HCT116 (cell line): ENCODE data around the gene RHBDD1. TPM values are rescaled to one million over a fixed set of nuclear protein-coding genes. Genes with fewer than 3 reads are reported as not detected.

ENCODE experiments used
- ATAC-seq: fragments of 200-7000 bp; cut with Tn5 transposase; 2 replicates; pipeline ENCODE4 v1.9.1; 2020; ENCODE audit warnings: mild to moderate bottlenecking, moderate library complexity
- BruUV-seq: library from RNA; stranded (reverse); fragments of 400-500 nt; replicated peaks from 2 replicates; lab custom pipeline; 2021; lab: Mats Ljungman, UMichigan
- CTCF ChIA-PET: fragments of 300-600 bp; sonication (Branson Sonifier 250); formaldehyde crosslinking; loops from one replicate; lab custom pipeline; 2021; ENCODE audit warnings: antibody characterized with exemption; lab: Charles Lee
- POLR2A ChIA-PET: fragments of 300-600, 350-600 bp; sonication (Branson Sonifier 250); formaldehyde crosslinking; loops from one replicate; lab custom pipeline; 2021; ENCODE audit warnings: antibody characterized with exemption; lab: Charles Lee
- RAD21 ChIA-PET, 2 experiments: fragments of 300-600 bp; sonication (Branson Sonifier 250); formaldehyde crosslinking; loops; one replicate each; lab custom pipeline; 2023; ENCODE audit warnings: low total read pairs in 2 of 2; ENCODE audit not compliant: uncharacterized antibody in 2 of 2, unreplicated experiment in 2 of 2, low non-redundant PET in 1 of 2; lab: Charles Lee
- DNase-seq: peaks from one replicate; pipeline ENCODE4 v3.0.0-alpha.2; 2010; ENCODE audit warnings: low read depth, low spot score
- H2AFZ ChIP-seq: fragments of 200-600 bp; shearing (Covaris generic), sonication (generic); 2 replicates; pipeline ENCODE4 v1.6.1; 2017; ENCODE audit warnings: low read depth, mixed run types, mixed read lengths, antibody characterized with exemption, low read length; ENCODE audit not compliant: poor library complexity, severe bottlenecking
- H3K27ac ChIP-seq: 2 replicates; pipeline ENCODE4 v1.5.1; 2012; ENCODE audit warnings: low read depth, low read length
- H3K27me3 ChIP-seq: fragments of 200-600 bp; sonication (generic); 2 replicates; pipeline ENCODE4 v1.6.1; 2016; ENCODE audit warnings: mixed run types, low read length, mixed read lengths; ENCODE audit not compliant: insufficient read depth
- H3K36me3 ChIP-seq, 2 experiments: fragments of 200-500 bp in 1 of 2; fragments of 200-600 bp in 1 of 2; sonication (Bioruptor generic) in 1 of 2; sonication (generic) in 1 of 2; 2 replicates each; pipeline versions ENCODE4 v1.5.1 to v1.6.1; 2014 to 2016; ENCODE audit warnings: low read length in 2 of 2, inconsistent platforms in 1 of 2, mixed read lengths in 1 of 2, mixed run types in 1 of 2; ENCODE audit not compliant: insufficient read depth in 2 of 2, control insufficient read depth in 1 of 2
- H3K4me1 ChIP-seq, 2 experiments: fragments of 200-600 bp in 1 of 2; sonication (generic) in 1 of 2; 2 replicates each; pipeline versions ENCODE4 v1.5.1 to v1.6.1; 2012 to 2017; ENCODE audit warnings: low read length in 2 of 2, inconsistent platforms in 1 of 2, mild to moderate bottlenecking in 1 of 2, mixed read lengths in 1 of 2, mixed run types in 1 of 2, moderate library complexity in 1 of 2; ENCODE audit not compliant: insufficient read depth in 2 of 2, control insufficient read depth in 1 of 2
- H3K4me2 ChIP-seq: fragments of 200-600 bp; sonication (generic); 2 replicates; pipeline ENCODE4 v1.6.1; 2017; ENCODE audit warnings: mixed run types, low read length, mixed read lengths
- H3K4me3 ChIP-seq, 2 experiments: fragments of 200-600 bp in 1 of 2; sonication (generic) in 1 of 2; replicated peaks in 1 of 2; 2 replicates each; pipeline ENCODE4 v1.5.1; 2011 to 2016; ENCODE audit warnings: low read length in 2 of 2, control low read depth in 1 of 2, low read depth in 1 of 2, mild to moderate bottlenecking in 1 of 2, mixed read lengths in 1 of 2, mixed run types in 1 of 2
- H3K79me2 ChIP-seq: fragments of 200-600 bp; sonication (generic); 2 replicates; pipeline ENCODE4 v1.6.1; 2017; ENCODE audit warnings: mild to moderate bottlenecking, mixed run types, low read length, moderate library complexity, mixed read lengths; ENCODE audit not compliant: insufficient read depth
- H3K9ac ChIP-seq: fragments of 200-600 bp; sonication (generic); 2 replicates; pipeline ENCODE4 v1.6.1; 2016; ENCODE audit warnings: low read length, mixed read lengths
- H3K9me2 ChIP-seq: fragments of 200-600 bp; sonication (generic), shearing (Covaris generic); 2 replicates; pipeline ENCODE4 v1.6.1; 2017; ENCODE audit warnings: mixed run types, mild to moderate bottlenecking, moderate library complexity; ENCODE audit not compliant: insufficient read depth
- H3K9me3 ChIP-seq, 2 experiments: fragments of 200-500 bp in 1 of 2; fragments of 200-600 bp in 1 of 2; sonication (Bioruptor generic) in 1 of 2; sonication (generic) in 1 of 2; 2 replicates each; pipeline ENCODE4 v1.6.1; 2014 to 2017; ENCODE audit warnings: low read length in 2 of 2, mixed read lengths in 2 of 2, inconsistent platforms in 1 of 2, low read depth in 1 of 2, mild to moderate bottlenecking in 1 of 2, mixed run types in 1 of 2, moderate library complexity in 1 of 2; ENCODE audit not compliant: control insufficient read depth in 1 of 2, insufficient read depth in 1 of 2
- H4K20me1 ChIP-seq: fragments of 200-600 bp; sonication (generic), shearing (Covaris generic); 2 replicates; pipeline ENCODE4 v1.6.1; 2017; ENCODE audit warnings: mixed run types, mild to moderate bottlenecking, moderate library complexity; ENCODE audit not compliant: insufficient read depth
- CBX3 ChIP-seq: IDR thresholded peaks from 2 replicates; pipeline ENCODE4 v1.6.1; 2012; ENCODE audit warnings: low read depth
- CEBPB ChIP-seq: IDR thresholded peaks from 2 replicates; pipeline ENCODE4 v1.6.1; 2012; ENCODE audit warnings: low read depth
- EGR1 ChIP-seq: IDR thresholded peaks from 2 replicates; pipeline ENCODE4 v1.6.1; 2012; ENCODE audit warnings: low read depth
- ELF1 ChIP-seq: IDR thresholded peaks from 2 replicates; pipeline ENCODE4 v1.6.1; 2012; ENCODE audit warnings: low read depth, borderline replicate concordance
- EZH2phosphoT487 ChIP-seq: fragments of 200-600 bp; IDR thresholded peaks from 2 replicates; pipeline ENCODE4 v1.6.1; 2018; ENCODE audit warnings: antibody characterized with exemption, borderline replicate concordance
- JUND ChIP-seq: IDR thresholded peaks from 2 replicates; pipeline ENCODE4 v1.6.1; 2012
- POLR2A ChIP-seq: IDR thresholded peaks from 2 replicates; pipeline ENCODE4 v1.7.0; 2011; ENCODE audit warnings: borderline replicate concordance; ENCODE audit not compliant: insufficient read depth, insufficient read length; ENCODE audit errors: extremely low read depth
- POLR2AphosphoS5 ChIP-seq: IDR thresholded peaks from 2 replicates; pipeline ENCODE4 v1.6.1; 2011; ENCODE audit warnings: mild to moderate bottlenecking, low read depth, low read length, moderate library complexity
- RAD21 ChIP-seq: IDR thresholded peaks from 2 replicates; pipeline ENCODE4 v1.6.1; 2012; ENCODE audit warnings: low read depth, mild to moderate bottlenecking
- SIN3A ChIP-seq: IDR thresholded peaks from 2 replicates; pipeline ENCODE4 v1.6.1; 2012; ENCODE audit warnings: low read depth
- SP1 ChIP-seq: IDR thresholded peaks from 2 replicates; pipeline ENCODE4 v1.6.1; 2012; ENCODE audit warnings: low read depth
- SRF ChIP-seq: IDR thresholded peaks from 2 replicates; pipeline ENCODE4 v1.6.1; 2012; ENCODE audit warnings: low read depth
- TCF7L2 ChIP-seq: IDR thresholded peaks from 2 replicates; pipeline ENCODE4 v1.7.0; 2011; ENCODE audit warnings: borderline replicate concordance, inconsistent platforms; ENCODE audit not compliant: insufficient read depth, insufficient read length; ENCODE audit errors: extremely low read depth
- ZFX ChIP-seq: fragments of 450-650 bp; IDR thresholded peaks from 2 replicates; pipeline ENCODE4 v1.6.1; 2017
- ZNF274 ChIP-seq: fragments of 200-500 bp; sonication (Bioruptor generic); IDR thresholded peaks from 2 replicates; pipeline ENCODE4 v1.6.1; 2014; ENCODE audit warnings: mild to moderate bottlenecking, low read depth, low read length, inconsistent platforms
- intact Hi-C: fragments of 100-400 bp; cut with micrococcal nuclease; formaldehyde crosslinking; loops from 2 replicates; pipeline ENCODE4 v1.10.0; 2022
- total RNA-seq: library from RNA; stranded (reverse); gene quantifications from one replicate; pipeline ENCODE4 v1.2.1, GENCODE V29; 2021; ENCODE audit not compliant: unreplicated experiment
- TF ChIP-seq, protein P1 (sequence below): IDR thresholded peaks from 2 replicates; pipeline ENCODE4 v1.6.1; 2012; ENCODE audit warnings: low read depth
- TF ChIP-seq, protein P2 (sequence below): IDR thresholded peaks from 2 replicates; pipeline ENCODE4 v1.6.1; 2012
- TF ChIP-seq, protein P3 (sequence below): IDR thresholded peaks from 2 replicates; pipeline ENCODE4 v1.6.1; 2011; ENCODE audit warnings: mild to moderate bottlenecking, low read length, moderate library complexity; ENCODE audit not compliant: insufficient replicate concordance; ENCODE audit errors: extremely low read depth
- TF ChIP-seq, protein P4 (sequence below), 3 experiments: fragments of 200-600 bp in 1 of 3; sonication (generic) in 1 of 3; IDR thresholded peaks in 2 of 3; conservative IDR thresholded peaks in 1 of 3; 2 replicates each; pipeline ENCODE4 v1.5.1; 2012 to 2017; ENCODE audit warnings: low read depth in 2 of 3, low read length in 2 of 3, antibody characterized with exemption in 1 of 3, borderline replicate concordance in 1 of 3, control low read depth in 1 of 3, mild to moderate bottlenecking in 1 of 3, mixed read lengths in 1 of 3, mixed run types in 1 of 3, moderate library complexity in 1 of 3; ENCODE audit not compliant: insufficient read depth in 1 of 3
- TF ChIP-seq, protein P5 (sequence below): IDR thresholded peaks from 2 replicates; pipeline ENCODE4 v1.6.1; 2012

The RHBDD1 gene
- total RNA-seq, 1 experiment from 2014 or later, result 73.8 TPM

DNA sequence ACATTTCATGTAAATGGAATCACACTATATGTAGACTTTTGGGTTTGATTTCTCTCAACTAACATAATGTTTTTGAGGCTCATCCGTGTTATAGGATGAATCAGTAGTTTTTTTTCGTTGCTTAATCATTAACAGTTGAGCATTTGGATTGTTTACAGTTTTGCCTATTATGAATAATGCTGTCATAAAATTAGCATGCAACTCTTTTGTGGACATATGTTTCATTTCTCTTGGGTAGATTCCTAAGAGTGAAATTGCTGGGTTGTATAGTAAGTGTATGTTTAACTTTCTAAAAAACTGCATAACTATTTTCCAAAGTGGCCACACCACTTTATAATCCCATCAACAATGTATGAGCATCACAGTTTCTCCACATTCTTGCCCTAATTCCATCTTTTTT, 7.7 kb upstream of the RHBDD1 start:
- TF ChIP-seq, protein P1, sequence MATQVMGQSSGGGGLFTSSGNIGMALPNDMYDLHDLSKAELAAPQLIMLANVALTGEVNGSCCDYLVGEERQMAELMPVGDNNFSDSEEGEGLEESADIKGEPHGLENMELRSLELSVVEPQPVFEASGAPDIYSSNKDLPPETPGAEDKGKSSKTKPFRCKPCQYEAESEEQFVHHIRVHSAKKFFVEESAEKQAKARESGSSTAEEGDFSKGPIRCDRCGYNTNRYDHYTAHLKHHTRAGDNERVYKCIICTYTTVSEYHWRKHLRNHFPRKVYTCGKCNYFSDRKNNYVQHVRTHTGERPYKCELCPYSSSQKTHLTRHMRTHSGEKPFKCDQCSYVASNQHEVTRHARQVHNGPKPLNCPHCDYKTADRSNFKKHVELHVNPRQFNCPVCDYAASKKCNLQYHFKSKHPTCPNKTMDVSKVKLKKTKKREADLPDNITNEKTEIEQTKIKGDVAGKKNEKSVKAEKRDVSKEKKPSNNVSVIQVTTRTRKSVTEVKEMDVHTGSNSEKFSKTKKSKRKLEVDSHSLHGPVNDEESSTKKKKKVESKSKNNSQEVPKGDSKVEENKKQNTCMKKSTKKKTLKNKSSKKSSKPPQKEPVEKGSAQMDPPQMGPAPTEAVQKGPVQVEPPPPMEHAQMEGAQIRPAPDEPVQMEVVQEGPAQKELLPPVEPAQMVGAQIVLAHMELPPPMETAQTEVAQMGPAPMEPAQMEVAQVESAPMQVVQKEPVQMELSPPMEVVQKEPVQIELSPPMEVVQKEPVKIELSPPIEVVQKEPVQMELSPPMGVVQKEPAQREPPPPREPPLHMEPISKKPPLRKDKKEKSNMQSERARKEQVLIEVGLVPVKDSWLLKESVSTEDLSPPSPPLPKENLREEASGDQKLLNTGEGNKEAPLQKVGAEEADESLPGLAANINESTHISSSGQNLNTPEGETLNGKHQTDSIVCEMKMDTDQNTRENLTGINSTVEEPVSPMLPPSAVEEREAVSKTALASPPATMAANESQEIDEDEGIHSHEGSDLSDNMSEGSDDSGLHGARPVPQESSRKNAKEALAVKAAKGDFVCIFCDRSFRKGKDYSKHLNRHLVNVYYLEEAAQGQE, result no peak
- TF ChIP-seq EGR1, result no peak
- TF ChIP-seq SIN3A, result no peak
- TF ChIP-seq POLR2AphosphoS5, result no peak
- TF ChIP-seq TCF7L2, result no peak
- TF ChIP-seq JUND, result no peak
- TF ChIP-seq, protein P2, sequence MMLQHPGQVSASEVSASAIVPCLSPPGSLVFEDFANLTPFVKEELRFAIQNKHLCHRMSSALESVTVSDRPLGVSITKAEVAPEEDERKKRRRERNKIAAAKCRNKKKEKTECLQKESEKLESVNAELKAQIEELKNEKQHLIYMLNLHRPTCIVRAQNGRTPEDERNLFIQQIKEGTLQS, result no peak
- TF ChIP-seq, protein P3, sequence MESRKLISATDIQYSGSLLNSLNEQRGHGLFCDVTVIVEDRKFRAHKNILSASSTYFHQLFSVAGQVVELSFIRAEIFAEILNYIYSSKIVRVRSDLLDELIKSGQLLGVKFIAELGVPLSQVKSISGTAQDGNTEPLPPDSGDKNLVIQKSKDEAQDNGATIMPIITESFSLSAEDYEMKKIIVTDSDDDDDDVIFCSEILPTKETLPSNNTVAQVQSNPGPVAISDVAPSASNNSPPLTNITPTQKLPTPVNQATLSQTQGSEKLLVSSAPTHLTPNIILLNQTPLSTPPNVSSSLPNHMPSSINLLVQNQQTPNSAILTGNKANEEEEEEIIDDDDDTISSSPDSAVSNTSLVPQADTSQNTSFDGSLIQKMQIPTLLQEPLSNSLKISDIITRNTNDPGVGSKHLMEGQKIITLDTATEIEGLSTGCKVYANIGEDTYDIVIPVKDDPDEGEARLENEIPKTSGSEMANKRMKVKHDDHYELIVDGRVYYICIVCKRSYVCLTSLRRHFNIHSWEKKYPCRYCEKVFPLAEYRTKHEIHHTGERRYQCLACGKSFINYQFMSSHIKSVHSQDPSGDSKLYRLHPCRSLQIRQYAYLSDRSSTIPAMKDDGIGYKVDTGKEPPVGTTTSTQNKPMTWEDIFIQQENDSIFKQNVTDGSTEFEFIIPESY, result no peak
- TF ChIP-seq ELF1, result no peak
- no peak for TF ChIP-seq RAD21
- TF ChIP-seq ZNF274, result no peak
- no peak for TF ChIP-seq EZH2phosphoT487
- TF ChIP-seq, protein P4, sequence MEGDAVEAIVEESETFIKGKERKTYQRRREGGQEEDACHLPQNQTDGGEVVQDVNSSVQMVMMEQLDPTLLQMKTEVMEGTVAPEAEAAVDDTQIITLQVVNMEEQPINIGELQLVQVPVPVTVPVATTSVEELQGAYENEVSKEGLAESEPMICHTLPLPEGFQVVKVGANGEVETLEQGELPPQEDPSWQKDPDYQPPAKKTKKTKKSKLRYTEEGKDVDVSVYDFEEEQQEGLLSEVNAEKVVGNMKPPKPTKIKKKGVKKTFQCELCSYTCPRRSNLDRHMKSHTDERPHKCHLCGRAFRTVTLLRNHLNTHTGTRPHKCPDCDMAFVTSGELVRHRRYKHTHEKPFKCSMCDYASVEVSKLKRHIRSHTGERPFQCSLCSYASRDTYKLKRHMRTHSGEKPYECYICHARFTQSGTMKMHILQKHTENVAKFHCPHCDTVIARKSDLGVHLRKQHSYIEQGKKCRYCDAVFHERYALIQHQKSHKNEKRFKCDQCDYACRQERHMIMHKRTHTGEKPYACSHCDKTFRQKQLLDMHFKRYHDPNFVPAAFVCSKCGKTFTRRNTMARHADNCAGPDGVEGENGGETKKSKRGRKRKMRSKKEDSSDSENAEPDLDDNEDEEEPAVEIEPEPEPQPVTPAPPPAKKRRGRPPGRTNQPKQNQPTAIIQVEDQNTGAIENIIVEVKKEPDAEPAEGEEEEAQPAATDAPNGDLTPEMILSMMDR (IDR thresholded peaks at IDR 0.05 in 2 of 3, conservative IDR thresholded peaks at IDR 0.05 in 1 of 3; ENCODE audit: borderline replicate concordance in 1 of 3, insufficient read depth in 1 of 3, low read depth in 2 of 3, low read length in 2 of 3), result no peak
- no peak for TF ChIP-seq ZFX
- TF ChIP-seq POLR2A, result no peak
- TF ChIP-seq CBX3, result no peak
- TF ChIP-seq, protein P5, sequence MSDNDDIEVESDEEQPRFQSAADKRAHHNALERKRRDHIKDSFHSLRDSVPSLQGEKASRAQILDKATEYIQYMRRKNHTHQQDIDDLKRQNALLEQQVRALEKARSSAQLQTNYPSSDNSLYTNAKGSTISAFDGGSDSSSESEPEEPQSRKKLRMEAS, result no peak
- TF ChIP-seq SP1, result no peak
- no peak for TF ChIP-seq SRF
- TF ChIP-seq CEBPB, result no peak

More for the DNA sequence above, 7.7 kb upstream of the RHBDD1 start:
- ChIA-PET CTCF (no interaction called here), RAD21 (interaction anchor here in 1 of 2 experiments (0.7 kb wide), 1 partner anchor 14 kb away, joined by 3 read pairs; no protein-coding TSS in a partner anchor), POLR2A (interaction anchor here (0.8 kb wide), 1 partner anchor 11 kb away, joined by 3 read pairs; no protein-coding TSS in a partner anchor)
- no TSS peak for BruUV-seq
- no peaks in the 10 kb centered on the region for H3K9me2 ChIP-seq
- H3K4me1 ChIP-seq, result no peaks in the 10 kb centered on the region
- H4K20me1 ChIP-seq, result no peaks in the 10 kb centered on the region
- intact Hi-C loops, result no loop called here
- H3K27ac ChIP-seq, result no peak overlapping the region
- H2AFZ ChIP-seq, result no peak overlapping the region
- no peaks in the 10 kb centered on the region for H3K9me3 ChIP-seq
- H3K4me2 ChIP-seq, result no peak overlapping the region
- H3K27me3 ChIP-seq, result no peaks in the 10 kb centered on the region
- ATAC-seq, result no peak
- H3K4me3 ChIP-seq, result no peak overlapping the region
- DNase-seq, result no peak
- H3K9ac ChIP-seq, result no peak overlapping the region
- no peaks in the 10 kb centered on the region for H3K79me2 ChIP-seq
- H3K36me3 ChIP-seq, result no peaks in the 10 kb centered on the region
